ENCODE measurements around the gene LTB4R2. TPM values are rescaled to one million over a fixed set of nuclear protein-coding genes. Genes with fewer than 3 reads are reported as not detected.

LTB4R2 gene
- total and polyA plus RNA-seq, 2 of the 8 experiments (the other 6 are each of a cell fraction or from before 2014, with no cell fraction given): 5.3 to 6.7 TPM

- no peak for TF ChIP-seq ATF3 (IDR thresholded peaks at IDR 0.05; ENCODE audit: insufficient read depth, low read depth, low read length)
- TF ChIP-seq BACH1 (IDR thresholded peaks at IDR 0.05; ENCODE audit: low read length): no peak
- TF ChIP-seq FOSL1 (IDR thresholded peaks at IDR 0.05; ENCODE audit: insufficient read depth, low read depth, low read length): no peak
- TF ChIP-seq MAX (IDR thresholded peaks at IDR 0.05): no peak
- no peak for TF ChIP-seq HDAC2 (IDR thresholded peaks at IDR 0.05; ENCODE audit: borderline replicate concordance in 1 of 2, low read depth in 2 of 2, low read length in 2 of 2)
- no peak for TF ChIP-seq MAFK (IDR thresholded peaks at IDR 0.05; ENCODE audit: low read depth, low read length)
- TF ChIP-seq SP2 (IDR thresholded peaks at IDR 0.05; ENCODE audit: low read length): no peak
- TF ChIP-seq RBBP5 (IDR thresholded peaks at IDR 0.05; ENCODE audit: borderline replicate concordance, low read depth, low read length): no peak
Observed at GRCh38 chr14:24277606-24278321, 32.2 kb upstream of the LTB4R2 start (continued).
